HG02642 (cell line): Measurements from ENCODE around the gene MACROD2.
"Not testable (repeated sequence)": the region's sequence is repeated elsewhere in the genome, so short reads cannot be mapped to it uniquely, and the experiment has no call there.

Source experiments
- ATAC-seq: cut with Tn5 transposase; IDR thresholded peaks from one replicate; pipeline ENCODE4 v1.9.1; 2021; ENCODE audit warnings: mild to moderate bottlenecking; ENCODE audit not compliant: unreplicated experiment, poor library complexity

The MACROD2 gene

DNA sequence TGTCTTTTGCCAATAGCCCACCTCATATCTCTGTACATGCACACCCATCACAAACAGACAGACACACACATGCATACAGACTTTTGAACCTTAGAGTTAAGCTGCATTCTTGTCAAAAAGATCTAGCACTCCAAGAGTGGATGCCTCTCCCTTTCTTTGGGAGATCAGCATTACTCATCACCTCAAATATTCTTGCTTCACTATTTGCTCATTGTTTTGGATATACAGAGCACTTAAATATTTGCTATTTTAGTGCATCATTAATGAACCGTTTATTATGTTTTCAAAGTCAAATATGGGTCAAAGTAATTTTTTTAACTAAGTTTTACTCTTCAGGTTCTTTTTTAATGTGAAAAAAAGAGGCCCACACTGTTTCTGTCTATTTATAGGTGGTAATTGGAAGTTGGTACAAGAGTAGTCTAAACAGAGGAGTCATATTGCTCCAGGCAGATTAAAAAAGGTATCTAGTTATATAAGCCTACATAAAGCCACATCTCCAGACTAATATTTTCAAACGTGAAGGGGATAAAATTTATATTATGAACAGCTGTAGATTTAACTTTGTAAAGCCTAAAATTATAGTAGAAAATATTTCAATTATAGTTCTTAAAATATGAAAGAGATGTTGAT lies 239.5 kb downstream of the MACROD2 start:
- no peak for ATAC-seq

GRCh38 chr20:14235355-14235754 lies 240.0 kb downstream of the MACROD2 start:
- no peak for ATAC-seq

GRCh38 chr20:14245368-14245970 lies 250.2 kb downstream of the MACROD2 start:
- no peak for ATAC-seq

DNA sequence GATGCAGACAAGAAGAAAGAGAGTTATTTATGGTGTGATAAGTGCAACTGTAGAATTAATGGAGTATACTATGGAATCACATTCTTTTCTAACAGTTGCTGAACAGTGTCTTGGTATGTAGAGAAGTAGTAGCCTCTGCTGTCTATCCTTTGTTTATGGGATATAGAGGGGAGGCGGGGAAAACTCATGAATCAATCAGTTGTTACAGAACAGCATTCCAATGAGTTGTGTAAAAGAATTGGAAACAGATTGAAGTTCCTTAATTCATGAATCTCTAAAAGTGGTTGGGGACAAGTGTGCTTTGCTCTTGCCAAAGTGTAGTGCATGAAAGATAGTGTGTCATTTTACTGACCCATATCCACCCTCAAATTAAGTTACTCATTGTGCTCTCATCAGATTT lies 264.4 kb downstream of the MACROD2 start:
- ATAC-seq = no peak

DNA sequence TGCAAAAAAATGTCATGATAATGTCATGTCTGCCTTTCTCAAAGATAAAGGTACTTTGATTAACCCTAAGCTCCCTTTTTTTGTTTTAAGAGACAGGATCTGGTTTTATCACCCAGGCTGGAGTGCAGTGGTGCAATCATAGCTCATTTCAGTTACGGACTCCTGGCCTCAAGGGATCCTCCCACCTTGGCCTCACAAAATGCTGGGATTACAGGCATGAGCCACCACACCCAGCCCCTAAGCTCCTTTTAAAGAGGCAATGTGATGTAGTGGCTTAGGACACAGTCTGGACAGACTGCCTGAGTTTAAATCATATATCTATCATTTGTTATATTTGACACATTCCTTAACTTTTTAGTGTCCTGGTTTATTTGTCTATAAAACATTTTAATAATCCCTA lies 265.1 kb downstream of the MACROD2 start:
- no peak for ATAC-seq

- no peak for ATAC-seq
Observed at GRCh38 chr20:14264869-14265268, 269.6 kb downstream of the MACROD2 start.

GRCh38 chr20:14266246-14266645 lies 270.9 kb downstream of the MACROD2 start:
- no peak for ATAC-seq

- ATAC-seq = not testable (repeated sequence)
Observed at GRCh38 chr20:14270751-14271150, 275.4 kb downstream of the MACROD2 start.

- ATAC-seq = no peak
Observed at GRCh38 chr20:14282140-14282539, 286.8 kb downstream of the MACROD2 start.

DNA sequence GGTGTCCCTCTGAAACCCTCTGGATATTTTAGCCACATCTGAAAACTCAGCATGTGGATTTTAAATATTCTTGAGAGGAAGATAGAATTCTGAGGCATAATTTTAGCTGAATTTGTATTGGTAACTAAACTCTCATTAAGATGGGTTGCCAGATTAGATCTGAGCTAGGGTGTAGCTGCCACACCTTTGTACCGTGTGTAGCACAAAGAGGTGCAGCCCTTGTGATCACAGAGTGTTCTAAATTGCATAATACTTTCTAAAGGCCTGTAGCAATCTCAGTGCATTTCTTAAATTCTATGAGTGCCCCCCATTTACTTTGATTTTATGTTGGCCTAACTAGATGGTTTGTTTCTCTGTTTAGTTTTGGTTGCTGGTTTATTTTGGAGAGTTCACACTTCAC lies 289.1 kb downstream of the MACROD2 start:
- ATAC-seq = no peak

DNA sequence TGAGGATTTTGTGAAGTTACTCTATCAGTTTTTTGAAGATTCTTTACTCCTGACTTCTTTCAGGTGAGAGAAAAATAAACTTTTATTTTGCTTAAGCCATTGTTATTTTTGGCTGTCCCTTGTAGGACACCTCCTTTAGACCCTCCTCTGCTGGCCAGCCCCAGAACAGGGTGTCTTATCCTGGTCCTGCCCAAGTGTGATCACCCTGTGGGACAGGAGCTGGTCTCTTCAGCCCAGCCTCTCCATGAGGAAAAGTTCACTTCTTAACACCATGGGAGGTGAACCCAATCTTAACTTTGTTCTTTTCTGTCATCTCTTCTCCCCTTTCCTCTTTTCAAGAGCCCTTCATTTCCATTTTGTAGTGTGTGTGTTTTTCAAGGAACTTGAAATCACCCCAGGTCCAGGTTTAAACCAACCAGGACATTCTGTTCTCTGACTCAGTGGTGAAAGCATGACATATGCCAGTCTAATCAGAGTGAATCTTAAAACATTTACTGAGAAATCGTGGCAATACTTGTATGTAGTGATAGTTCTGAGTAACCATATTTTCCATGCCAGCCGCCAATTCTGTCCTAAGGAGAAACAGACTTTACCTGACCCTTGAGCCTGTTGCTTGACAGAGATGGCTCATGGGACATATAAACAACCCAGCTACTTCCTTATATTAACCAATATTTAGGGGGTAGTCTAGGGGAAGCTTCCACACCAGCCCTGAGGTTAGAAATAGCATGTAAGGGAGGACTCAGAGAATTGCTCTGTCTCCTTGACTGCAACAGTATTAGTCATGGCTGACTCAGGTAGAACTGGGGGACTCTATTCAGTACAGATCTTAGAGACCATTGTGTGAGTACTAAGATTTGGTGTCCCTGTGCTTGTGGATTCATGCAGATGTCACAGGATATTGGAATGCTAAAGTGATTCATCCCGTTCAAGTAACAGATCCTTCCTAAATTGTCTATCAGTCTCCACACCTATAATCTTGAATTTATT lies 293.3 kb downstream of the MACROD2 start:
- no peak for ATAC-seq

- no peak for ATAC-seq
Observed at GRCh38 chr20:14291502-14291901, 296.2 kb downstream of the MACROD2 start.

- no peak for ATAC-seq
Observed at GRCh38 chr20:14295238-14295637, 299.9 kb downstream of the MACROD2 start.

GRCh38 chr20:14295770-14296309 lies 300.5 kb downstream of the MACROD2 start:
- ATAC-seq = no peak

- ATAC-seq = no peak
Observed at GRCh38 chr20:14299831-14300230, 304.5 kb downstream of the MACROD2 start.

DNA sequence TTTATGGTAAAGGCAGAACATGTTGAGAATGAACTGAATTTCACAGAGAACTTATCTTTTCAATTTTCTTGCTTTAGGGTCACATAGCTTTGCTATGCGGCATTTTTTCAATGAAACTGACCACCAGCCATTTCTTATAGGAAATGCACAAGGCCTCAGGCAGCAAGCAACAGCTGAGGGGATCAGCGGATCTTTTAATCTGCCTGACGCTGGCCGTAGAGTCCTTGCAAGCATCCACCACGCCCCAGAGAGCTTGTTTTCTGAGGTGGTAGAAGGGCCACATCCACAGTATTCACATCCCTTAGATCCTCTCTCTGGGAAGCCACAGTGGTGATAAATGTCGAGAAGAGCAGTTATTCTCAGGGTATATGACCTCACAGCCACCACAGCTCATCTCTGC lies 307.8 kb downstream of the MACROD2 start:
- no peak for ATAC-seq

DNA sequence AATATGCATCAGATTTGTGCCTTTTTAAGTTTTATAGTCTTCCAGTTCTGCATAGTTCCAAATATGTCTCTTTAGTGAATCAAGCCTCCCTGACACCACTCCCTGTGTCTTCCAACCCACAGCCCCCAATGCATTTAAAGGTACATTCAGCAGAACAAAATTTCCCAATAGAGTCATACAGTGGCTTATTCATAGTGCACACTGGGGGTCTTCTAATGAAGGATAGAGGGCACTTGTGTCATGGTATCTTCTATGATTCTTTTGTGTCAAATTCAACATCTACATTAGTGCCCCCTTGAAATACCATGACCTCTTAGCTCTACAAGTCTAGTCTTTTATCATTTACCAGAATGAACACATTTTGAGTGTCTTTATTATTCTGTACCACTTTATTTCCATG lies 308.3 kb downstream of the MACROD2 start:
- ATAC-seq = no peak

GRCh38 chr20:14304472-14304871 lies 309.2 kb downstream of the MACROD2 start:
- no peak for ATAC-seq

DNA sequence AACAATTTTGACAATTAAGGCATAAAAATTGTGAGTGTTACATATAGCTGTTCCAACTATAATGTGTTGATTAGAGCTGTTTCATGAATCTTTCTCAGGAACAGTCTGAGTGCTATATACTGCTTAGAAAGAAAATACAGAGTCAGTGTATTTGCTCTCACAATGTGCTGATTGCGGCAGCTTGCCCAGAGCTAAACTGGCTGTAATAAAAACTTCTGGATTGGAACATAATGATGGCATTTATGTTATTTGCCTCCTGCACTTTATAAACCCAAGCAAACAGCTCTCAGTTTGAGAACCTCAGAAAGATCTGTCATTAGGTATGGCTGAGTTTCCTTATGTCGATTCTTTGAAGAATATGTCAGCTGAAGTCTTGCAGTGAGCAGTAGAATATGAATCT lies 312.6 kb downstream of the MACROD2 start:
- ATAC-seq = no peak

GRCh38 chr20:14310977-14311627 lies 315.8 kb downstream of the MACROD2 start:
- no peak for ATAC-seq
